Neutrophil (primary cell): ENCODE data around the gene PSD2.

Experiments
- H3K27ac ChIP-seq: fragments of 200-600 bp; sonication (generic); 2 replicates; pipeline ENCODE4 v1.5.1; 2016; ENCODE audit warnings: mild to moderate bottlenecking, moderate library complexity
- H3K27me3 ChIP-seq: fragments of 200-600 bp; sonication (generic); 2 replicates; pipeline ENCODE4 v1.6.0; 2016; ENCODE audit warnings: mild to moderate bottlenecking
- H3K36me3 ChIP-seq: fragments of 200-600 bp; sonication (generic); 2 replicates; pipeline ENCODE4 v1.5.1; 2017
- H3K4me1 ChIP-seq, 2 experiments: fragments of 200-600 bp in 1 of 2; sonication (generic) in 1 of 2; 1 replicate in 1 of 2; 2 replicates in 1 of 2; pipeline versions ENCODE4 v1.5.1 to v1.6.1; 2013 to 2016; ENCODE audit warnings: low read depth in 1 of 2, low read length in 1 of 2, mild to moderate bottlenecking in 1 of 2, moderate library complexity in 1 of 2; ENCODE audit not compliant: control insufficient read depth in 1 of 2, insufficient read depth in 1 of 2
- H3K4me3 ChIP-seq, 2 experiments: fragments of 200-600 bp in 1 of 2; sonication (generic) in 1 of 2; 1 replicate in 1 of 2; 2 replicates in 1 of 2; pipeline ENCODE4 v1.5.1; 2013 to 2016; ENCODE audit warnings: low read depth in 1 of 2, low read length in 1 of 2, mild to moderate bottlenecking in 1 of 2, moderate library complexity in 1 of 2
- H3K9me3 ChIP-seq: fragments of 200-600 bp; sonication (generic); 2 replicates; pipeline ENCODE4 v1.5.1; 2016
- TF ChIP-seq, protein P1 (sequence below): fragments of 200-600 bp; sonication (generic); IDR thresholded peaks from 2 replicates; pipeline ENCODE4 v1.5.1; 2016; ENCODE audit warnings: antibody characterized with exemption

PSD2 gene

DNA sequence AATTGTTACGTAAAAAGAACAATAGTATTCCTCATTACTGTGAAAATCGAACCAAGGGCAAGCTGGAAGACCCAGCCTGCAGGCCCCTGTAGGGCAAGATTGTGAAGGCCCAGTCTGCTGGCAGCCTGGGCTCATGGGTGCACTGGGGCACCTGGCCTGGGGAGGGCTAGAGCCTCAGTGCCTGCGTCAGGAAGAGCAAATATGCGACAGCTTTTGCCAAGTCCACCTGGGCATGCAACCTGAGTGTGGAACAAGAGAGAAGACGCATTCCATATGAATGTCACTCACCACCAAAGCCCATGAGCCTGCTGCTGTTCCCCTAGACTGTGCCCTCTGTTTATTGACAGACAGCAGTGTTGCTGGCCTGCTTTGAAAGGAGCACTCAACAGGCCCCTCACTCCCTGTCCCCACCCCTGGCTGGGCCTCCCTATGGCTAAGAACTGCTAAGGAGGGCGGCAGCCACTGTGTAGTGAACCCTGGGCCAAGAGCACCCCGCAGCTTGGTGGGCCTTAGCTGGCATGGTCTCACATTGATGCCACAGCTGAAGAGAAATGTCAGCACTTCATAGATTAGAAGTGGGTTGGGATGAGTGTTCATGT lies 28.2 kb downstream of the PSD2 start:
- Histone ChIP-seq H3K36me3 (no peaks in the 10 kb centered on the region), H3K27ac (no peak overlapping the region), H3K27me3 (peaks cover 26% of the 10 kb centered on the region), H3K4me3 (no peak overlapping the region), H3K4me1 (no peaks in the 10 kb centered on the region), H3K9me3 (no peaks in the 10 kb centered on the region)
- TF ChIP-seq, protein P1, sequence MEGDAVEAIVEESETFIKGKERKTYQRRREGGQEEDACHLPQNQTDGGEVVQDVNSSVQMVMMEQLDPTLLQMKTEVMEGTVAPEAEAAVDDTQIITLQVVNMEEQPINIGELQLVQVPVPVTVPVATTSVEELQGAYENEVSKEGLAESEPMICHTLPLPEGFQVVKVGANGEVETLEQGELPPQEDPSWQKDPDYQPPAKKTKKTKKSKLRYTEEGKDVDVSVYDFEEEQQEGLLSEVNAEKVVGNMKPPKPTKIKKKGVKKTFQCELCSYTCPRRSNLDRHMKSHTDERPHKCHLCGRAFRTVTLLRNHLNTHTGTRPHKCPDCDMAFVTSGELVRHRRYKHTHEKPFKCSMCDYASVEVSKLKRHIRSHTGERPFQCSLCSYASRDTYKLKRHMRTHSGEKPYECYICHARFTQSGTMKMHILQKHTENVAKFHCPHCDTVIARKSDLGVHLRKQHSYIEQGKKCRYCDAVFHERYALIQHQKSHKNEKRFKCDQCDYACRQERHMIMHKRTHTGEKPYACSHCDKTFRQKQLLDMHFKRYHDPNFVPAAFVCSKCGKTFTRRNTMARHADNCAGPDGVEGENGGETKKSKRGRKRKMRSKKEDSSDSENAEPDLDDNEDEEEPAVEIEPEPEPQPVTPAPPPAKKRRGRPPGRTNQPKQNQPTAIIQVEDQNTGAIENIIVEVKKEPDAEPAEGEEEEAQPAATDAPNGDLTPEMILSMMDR, result no peak

DNA sequence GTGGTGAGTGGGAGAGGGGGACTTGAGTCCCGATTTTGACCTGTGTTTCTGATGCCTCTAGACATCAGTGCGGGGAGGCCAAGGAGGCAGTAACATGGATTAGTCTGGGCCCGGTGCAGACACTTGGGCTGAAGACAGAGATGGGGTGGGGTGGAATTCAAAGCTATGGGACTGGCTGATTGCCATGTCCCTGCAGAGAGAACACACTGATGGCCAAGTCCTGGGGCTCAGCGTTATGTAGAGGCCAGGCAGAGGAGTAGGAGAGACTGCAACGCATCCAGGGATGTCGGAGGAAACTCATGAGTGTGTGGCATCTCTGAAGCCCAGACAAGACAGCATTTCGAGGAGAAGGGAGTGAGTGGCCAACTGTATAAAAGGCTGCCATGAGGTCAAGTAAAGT lies 30.1 kb downstream of the PSD2 start:
- Histone ChIP-seq H3K36me3 (no peaks in the 10 kb centered on the region), H3K4me3 (no peak overlapping the region), H3K4me1 (no peaks in the 10 kb centered on the region), H3K27me3 (peaks cover 15% of the 10 kb centered on the region), H3K27ac (no peak overlapping the region), H3K9me3 (no peaks in the 10 kb centered on the region)
- TF ChIP-seq, protein P1, result no peak

DNA sequence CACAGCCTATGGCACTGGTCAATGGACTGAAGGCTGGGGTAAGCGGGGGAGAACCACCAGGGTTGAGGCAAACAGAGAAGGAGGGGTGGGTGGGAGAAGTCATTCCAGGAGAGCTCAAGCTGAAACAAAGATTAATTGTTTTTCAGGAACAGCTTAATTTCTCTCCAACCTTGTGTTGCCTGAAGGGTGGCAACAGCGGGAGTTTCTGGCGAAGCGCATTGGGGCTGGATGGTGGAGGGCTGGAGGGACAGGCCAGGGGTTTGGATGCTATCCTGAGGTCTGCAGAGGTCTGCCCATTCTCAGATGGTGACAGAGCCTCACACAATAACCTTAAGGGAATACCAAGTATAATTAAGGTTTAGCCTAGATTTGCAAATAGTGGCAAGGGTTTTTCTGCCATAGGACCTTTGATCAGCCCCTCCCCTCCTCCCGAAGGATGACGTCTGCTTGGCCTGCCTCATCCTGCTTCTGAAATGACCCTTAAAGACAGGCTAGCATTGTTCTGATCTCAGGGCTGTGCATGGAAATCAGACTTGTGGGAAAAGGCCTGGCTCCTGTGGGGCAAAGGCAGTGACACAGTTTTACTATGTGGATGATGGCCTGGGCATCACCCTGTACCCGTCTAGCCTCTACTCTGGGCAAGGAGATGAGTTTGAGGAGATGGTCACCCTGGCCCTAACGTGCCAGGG lies 32.7 kb downstream of the PSD2 start:
- Histone ChIP-seq H3K4me3 (no peak overlapping the region), H3K36me3 (no peaks in the 10 kb centered on the region), H3K9me3 (no peaks in the 10 kb centered on the region), H3K4me1 (no peaks in the 10 kb centered on the region), H3K27ac (no peak overlapping the region), H3K27me3 (peaks cover 40% of the 10 kb centered on the region)
- TF ChIP-seq, protein P1, result no peak

DNA sequence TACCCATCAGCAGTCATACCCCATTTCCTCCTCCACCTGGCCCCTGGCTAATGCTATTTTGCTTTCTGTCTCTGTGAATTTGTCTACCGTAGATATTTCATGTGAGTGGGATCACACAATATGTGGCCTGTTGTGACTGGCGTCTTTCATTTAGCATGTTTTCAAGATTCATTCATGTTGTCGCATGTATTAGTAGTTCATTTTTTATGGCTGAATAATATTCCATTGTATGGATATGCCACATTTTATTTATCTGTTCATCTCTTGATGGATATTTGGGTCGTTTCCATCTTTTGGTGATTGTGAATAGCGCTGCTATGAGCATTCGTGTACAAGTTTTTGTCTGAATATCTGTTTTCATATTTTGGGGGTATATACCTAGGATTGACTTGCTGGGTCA lies 33.9 kb downstream of the PSD2 start:
- TF ChIP-seq, protein P1, result no peak
- Histone ChIP-seq H3K36me3 (no peaks in the 10 kb centered on the region), H3K4me1 (no peaks in the 10 kb centered on the region), H3K9me3 (no peaks in the 10 kb centered on the region), H3K27me3 (peaks cover 48% of the 10 kb centered on the region), H3K27ac (no peak overlapping the region), H3K4me3 (no peak overlapping the region)

DNA sequence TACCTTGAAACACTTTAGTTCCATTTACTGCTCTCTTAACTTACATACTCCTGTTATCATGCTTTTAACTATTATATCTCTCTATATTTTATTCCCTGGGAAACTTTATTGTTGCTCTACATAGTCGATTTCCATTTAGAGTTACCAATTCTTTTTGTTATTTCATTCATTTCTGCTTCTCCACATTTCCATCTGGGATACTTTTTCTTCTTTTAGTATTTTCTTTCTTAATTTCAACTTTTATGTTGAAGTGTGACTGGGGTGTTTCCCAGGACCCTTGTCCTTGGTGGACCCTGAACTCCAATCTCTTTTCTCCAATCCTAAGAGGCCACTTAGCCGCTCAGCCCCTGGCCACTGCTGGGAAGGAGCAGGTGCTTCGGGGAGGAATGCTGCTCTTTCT lies 36.0 kb downstream of the PSD2 start:
- Histone ChIP-seq H3K36me3 (no peaks in the 10 kb centered on the region), H3K27ac (no peak overlapping the region), H3K4me3 (no peak overlapping the region), H3K27me3 (peaks cover 50% of the 10 kb centered on the region), H3K4me1 (no peaks in the 10 kb centered on the region), H3K9me3 (no peaks in the 10 kb centered on the region)
- TF ChIP-seq, protein P1, result no peak
